ENCODE data around the gene DGKG.

- no peak for TF ChIP-seq CTCF (IDR thresholded peaks at IDR 0.05)
- no peak for TF ChIP-seq EZH2 (IDR thresholded peaks at IDR 0.05)
These were observed 180.1 kb downstream of the DGKG start for GRCh38 chr3:186181901-186182300.
